HPDE6-E6E7 (cell line): ENCODE measurements around the gene OIT3.

Source experiments
- DNase-seq: peaks from one replicate; pipeline ENCODE4 v3.0.0; 2011; ENCODE audit warnings: missing footprints; ENCODE audit errors: extremely low spot score

The OIT3 gene

GRCh38 chr10:72952642-72953158 is 59.2 kb downstream of the OIT3 start:
- no peak for DNase-seq

GRCh38 chr10:72953687-72954086 is 60.1 kb downstream of the OIT3 start:
- no peak for DNase-seq

GRCh38 chr10:72954230-72954595 is 60.7 kb downstream of the OIT3 start:
- no peak for DNase-seq

GRCh38 chr10:72954596-72955554 is 61.3 kb downstream of the OIT3 start, which contains the start of gene PLA2G12B:
PLA2G12B (minus strand) TSS chr10:72954806; CDS start chr10:72954685, 121 bp downstream.
- DNase-seq = no peak

GRCh38 chr10:72956001-72956400 is 62.5 kb downstream of the OIT3 start:
- no peak for DNase-seq

GRCh38 chr10:72976886-72977285 is 83.3 kb downstream of the OIT3 start:
- DNase-seq = no peak

GRCh38 chr10:72979709-72980108 is 86.2 kb downstream of the OIT3 start:
- DNase-seq = no peak

GRCh38 chr10:72980348-72980747 is 86.8 kb downstream of the OIT3 start:
- DNase-seq = no peak

GRCh38 chr10:72981028-72981881 is 87.7 kb downstream of the OIT3 start:
- DNase-seq = no peak

- DNase-seq = no peak
These were observed 88.5 kb downstream of the OIT3 start for GRCh38 chr10:72981882-72982529.
